Activated T-cell treated with anti-CD3 and anti-CD28 coated beads for 1 hour (primary cell): Measurements from ENCODE around the gene BACH1.
"Not testable (repeated sequence)": the region's sequence is repeated elsewhere in the genome, so short reads cannot be mapped to it uniquely, and the experiment has no call there.

Source experiments
- DNase-seq: peaks from one replicate; pipeline ENCODE4 v3.0.0-alpha.2; 2020; ENCODE audit warnings: low read depth

BACH1 gene

GRCh38 chr21:29298348-29299045, at the start of gene BACH1:
BACH1 (plus strand) TSS chr21:29298922; CDS start chr21:29321281, 22,359 bp downstream.
- peak; percentile 80 for DNase-seq

DNA sequence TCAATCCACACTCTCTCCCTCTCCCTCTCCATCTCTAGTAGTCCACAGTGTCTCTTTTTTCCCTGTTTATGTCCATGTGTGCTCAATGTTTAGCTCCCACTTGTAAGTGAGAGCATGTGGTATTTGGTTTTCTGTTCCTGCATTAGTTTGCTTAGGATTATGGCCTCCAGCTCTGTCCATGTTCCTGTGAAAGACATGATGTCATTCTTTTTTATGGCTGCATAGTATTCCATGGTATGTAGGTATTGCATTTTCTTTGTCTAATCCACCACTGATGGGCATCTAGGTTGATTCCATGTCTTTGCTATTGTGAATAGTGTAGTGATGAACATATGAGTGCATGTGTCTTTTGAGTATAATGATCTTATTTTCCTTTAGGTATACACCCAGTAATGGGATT, 49.4 kb upstream of the BACH1 start:
- DNase-seq, result not testable (repeated sequence)

DNA sequence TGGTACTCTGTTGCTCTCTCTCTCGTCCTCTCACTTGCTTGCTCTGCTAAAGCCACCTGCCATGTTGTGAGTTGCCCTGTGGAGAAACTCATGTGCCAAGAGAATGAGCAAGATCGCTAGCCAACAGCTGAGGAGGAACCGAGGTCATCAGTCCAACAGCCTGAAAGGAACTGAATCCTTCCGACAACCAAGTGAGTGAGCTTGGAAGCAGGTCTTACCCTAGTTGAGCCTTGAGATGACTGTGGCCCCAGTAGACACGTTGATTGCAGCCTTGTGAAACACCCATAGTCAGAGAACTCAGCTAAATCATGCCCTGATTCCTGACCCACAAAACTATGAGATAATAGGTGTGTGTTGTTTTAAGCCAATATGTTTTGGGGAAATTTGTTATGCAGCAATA, 48.1 kb upstream of the BACH1 start:
- DNase-seq, result no peak

DNA sequence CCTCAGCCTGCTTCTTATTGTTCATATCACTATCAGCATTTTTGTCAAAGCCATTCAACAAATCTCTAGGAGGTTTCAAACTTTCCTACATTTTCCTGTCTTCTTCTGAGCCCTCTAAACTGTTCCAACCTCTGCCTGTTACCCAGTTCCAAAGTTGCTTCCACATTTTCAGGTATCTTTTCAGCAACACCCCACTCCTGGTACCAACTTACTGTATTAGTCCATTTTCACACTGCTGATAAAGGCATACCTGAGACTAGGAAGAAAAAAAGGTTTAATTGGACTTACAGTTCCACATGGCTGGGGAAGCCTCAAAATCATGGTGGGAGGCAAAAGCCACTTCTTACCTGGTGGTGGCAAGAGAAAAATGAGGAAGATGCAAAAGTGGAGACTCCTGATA, 44.9 kb upstream of the BACH1 start:
- DNase-seq, result not testable (repeated sequence)

DNA sequence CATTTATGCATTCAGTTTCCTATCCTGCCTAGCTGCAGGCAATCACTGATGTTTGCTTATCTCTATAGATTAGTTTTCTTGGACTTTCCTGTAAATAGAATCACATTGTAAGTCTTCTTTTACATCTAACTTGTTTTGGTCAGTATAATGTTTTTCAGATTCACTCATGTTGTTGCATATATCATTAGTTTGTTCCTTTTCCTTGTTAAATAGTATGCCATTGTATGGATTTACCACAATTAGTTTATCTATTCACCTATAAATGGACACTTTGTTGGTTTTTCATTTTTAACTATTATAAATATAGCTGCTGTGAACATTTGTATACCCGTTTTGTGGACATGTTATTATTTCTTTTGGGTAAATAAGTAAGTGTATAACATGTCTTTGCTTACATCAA, 44.2 kb upstream of the BACH1 start:
- DNase-seq, result no peak

GRCh38 chr21:29256126-29256910, 42.4 kb upstream of the BACH1 start:
- DNase-seq, result no peak

DNA sequence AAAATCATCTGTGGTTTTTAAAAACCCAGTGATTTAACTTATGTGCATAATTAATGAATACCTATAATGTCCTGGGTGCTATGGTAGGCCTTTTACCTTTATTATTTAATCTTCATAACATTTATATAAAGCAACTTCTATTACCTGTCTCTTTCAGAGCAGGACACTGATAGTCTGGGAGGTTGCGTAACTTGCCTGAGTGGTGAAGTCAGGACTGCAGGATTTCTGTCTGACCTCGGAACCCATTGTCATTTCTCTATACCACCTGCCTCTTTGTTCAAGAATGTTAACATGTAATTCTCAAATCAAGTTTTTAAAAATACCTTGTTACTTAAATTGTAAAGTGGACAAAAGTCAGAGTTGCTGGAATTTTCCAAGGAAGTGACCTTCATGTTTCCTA, 41.0 kb upstream of the BACH1 start:
- DNase-seq, result no peak

- DNase-seq, result no peak
Observed at GRCh38 chr21:29258626-29259338, 39.9 kb upstream of the BACH1 start.

- DNase-seq, result no peak
Observed at GRCh38 chr21:29260461-29260860, 38.3 kb upstream of the BACH1 start.

DNA sequence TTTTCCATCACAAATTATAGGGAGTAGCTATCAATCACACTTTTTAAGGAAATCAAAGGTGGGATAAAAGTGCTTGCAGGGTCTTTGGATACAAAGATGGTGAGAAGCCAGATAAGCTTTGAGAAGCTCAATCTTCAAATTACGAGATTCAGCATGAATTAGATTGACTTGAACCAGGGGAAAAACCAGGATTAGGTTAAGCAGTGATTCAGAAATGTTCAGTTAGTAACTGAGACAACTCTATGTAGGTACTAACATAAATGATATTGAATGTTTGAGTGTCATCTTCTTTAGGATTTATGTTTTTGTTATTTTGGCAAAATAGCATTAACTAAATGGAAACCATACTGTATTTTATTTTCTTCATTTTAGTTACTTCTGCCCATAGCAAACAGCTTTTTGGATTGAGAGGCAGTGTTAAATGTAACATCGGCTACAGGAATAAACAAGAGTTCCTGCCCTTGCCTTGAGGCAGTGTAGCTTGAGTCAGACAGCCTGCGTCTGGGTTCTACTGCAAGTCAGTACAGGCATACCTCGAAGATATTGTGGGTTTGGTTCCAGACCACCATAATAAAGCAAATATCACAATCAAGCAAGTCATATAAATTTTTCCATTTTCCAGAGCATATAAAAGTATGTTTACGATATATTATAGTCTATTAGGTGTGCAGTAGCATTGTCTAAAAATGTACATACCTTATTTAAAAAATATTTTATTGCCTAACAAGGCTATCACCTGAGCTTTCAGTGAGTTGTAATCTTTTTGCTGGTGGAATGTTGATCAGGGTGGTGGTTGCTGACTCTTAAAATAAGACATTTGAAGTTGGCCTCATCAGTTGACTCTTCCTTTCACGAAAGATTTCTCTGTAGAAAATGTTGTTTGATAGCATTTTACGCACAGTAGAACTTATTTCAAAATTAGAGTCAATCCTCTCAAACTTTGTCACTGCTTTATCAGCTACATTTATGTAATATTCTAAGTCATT, 36.9 kb upstream of the BACH1 start:
- no peak for DNase-seq

DNA sequence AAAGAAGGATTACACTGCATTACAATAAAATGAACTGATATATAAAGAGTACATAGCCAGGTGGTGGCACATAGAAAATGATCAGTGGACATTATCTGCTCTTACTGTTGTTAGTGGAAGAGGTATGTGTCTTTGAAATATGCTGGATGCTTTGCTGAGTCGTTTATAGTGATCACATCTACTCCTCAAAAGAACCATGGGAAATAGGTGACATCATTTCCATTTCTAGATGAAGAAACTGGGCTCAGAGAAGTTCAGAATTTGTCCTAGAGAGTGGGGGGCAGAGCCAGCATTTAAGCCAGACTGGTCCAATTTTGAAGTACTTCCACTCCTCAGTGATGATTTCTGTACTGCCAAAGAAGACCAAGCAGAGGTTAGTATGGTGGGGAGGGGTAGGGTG, 34.0 kb upstream of the BACH1 start:
- no peak for DNase-seq

- DNase-seq, result no peak
Observed at GRCh38 chr21:29265690-29266479, 32.8 kb upstream of the BACH1 start.

GRCh38 chr21:29267666-29268065, 31.1 kb upstream of the BACH1 start:
- DNase-seq, result no peak

DNA sequence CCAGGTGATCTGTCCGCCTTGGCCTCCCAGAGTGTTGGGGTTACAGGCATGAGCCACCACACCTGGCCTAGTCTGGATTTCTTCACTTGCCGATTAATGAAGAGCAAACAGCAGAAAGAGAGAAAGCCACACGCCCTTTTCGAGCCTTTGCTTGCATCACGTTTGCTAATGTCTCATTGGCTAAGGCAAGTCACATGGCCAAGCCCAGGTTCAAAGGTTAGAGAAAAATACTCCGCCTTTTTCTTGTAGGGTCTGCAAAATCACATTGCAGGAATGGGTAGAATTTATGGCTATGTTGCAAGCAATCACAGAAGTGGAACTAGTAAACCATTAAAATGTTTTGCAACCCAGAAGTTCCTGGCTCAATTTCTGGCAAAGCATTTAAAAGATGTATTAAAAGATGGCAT, 26.8 kb upstream of the BACH1 start:
- DNase-seq, result no peak

GRCh38 chr21:29277442-29277841, 21.3 kb upstream of the BACH1 start:
- no peak for DNase-seq

DNA sequence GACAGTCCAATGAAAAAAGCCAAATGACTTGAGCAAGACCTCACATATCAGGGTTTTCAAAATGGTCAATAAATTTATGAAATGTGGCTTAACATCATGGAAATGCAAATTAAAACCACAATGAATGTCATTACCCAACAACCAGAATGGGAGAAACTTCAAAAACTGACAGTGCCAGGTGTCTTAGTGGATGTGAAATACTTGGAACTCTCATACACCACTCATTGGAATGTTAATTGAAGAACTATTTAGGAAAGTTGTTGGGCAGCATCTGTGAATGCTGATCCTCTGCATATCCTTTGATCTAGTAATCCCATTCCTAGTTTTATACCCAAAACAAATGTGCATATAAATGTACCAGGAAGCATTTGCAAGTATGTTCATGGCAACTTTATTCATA, 19.2 kb upstream of the BACH1 start:
- no peak for DNase-seq

DNA sequence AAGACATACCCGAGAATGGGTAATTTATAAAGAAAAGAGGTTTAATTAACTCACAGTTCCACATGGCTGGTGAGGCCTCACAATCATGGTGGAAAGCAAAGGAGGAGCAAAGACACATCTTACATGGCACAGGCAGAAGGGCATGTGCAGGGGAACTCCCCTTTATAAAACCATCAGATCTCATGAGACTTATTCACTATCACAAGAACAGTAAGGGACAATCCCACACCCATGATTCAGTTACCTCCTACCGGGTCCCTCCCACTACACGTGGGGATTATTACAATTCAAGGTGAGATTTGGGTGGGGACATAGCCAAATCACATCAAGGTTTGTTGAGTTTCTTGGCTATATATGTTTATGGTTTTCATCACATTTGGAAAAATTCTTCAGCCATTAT, 16.9 kb upstream of the BACH1 start:
- DNase-seq, result not testable (repeated sequence)

GRCh38 chr21:29287383-29287782, 11.3 kb upstream of the BACH1 start:
- DNase-seq, result no peak

DNA sequence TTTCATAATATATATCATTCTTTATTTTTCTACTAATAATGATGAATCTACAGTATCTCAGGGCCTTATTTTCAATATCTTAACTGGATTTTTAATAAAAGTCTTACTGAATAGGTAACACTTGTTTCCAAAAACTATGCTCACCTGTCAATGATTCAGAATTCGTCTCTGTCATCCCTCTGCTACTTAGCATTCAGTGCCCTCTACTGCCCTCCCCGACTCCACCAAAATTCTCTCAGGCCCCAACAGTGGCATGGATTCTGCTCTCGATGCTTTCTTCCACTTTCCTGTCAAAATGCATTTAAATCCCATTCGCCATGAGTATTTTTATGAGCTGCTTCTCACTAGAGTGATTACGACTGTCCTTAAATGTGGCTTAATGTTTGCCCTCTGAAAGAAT, 10.5 kb upstream of the BACH1 start:
- no peak for DNase-seq

GRCh38 chr21:29289317-29289716, 9.4 kb upstream of the BACH1 start:
- no peak for DNase-seq

- DNase-seq, result no peak
Observed at GRCh38 chr21:29290240-29290639, 8.5 kb upstream of the BACH1 start.
